C4-2B (cell line): ENCODE data around the gene HDAC4.
A peak's percentile ranks its signal among the peaks of the same experiment; 100 is the strongest.

ENCODE experiments used
- H3K27ac ChIP-seq: fragments of 450-650 bp; 2 replicates; pipeline ENCODE4 v1.5.1; 2017
- CTCF ChIP-seq: fragments of 450-650 bp; conservative IDR thresholded peaks from 2 replicates; pipeline ENCODE4 v1.5.1; 2017; ENCODE audit warnings: mild to moderate bottlenecking
- ZFX ChIP-seq: fragments of 450-650 bp; IDR thresholded peaks from 2 replicates; pipeline ENCODE4 v1.6.1; 2017

Gene HDAC4

GRCh38 chr2:239268549-239268948 is 132.3 kb downstream of the HDAC4 start:
- no peak for TF ChIP-seq CTCF
- no peak for TF ChIP-seq ZFX
- H3K27ac ChIP-seq: peak overlapping the region; percentile 72

GRCh38 chr2:239268082-239268481 is 132.7 kb downstream of the HDAC4 start:
- TF ChIP-seq CTCF (no peak), ZFX (0 out of 2 replicates have a peak, but pooled peaks have one; percentile 22)
- peak overlapping the region; percentile 72 for H3K27ac ChIP-seq

- peak overlapping the region; percentile 72 for H3K27ac ChIP-seq
- TF ChIP-seq ZFX (no peak), CTCF (no peak)
These were observed 133.4 kb downstream of the HDAC4 start for GRCh38 chr2:239267288-239267951.

GRCh38 chr2:239266779-239267287 is 134.0 kb downstream of the HDAC4 start:
- H3K27ac ChIP-seq: peak overlapping the region; percentile 72
- no peak for TF ChIP-seq ZFX
- no peak for TF ChIP-seq CTCF

- TF ChIP-seq ZFX (no peak), CTCF (no peak)
- peak overlapping the region; percentile 72; the same call in 1 of the 2 replicates for H3K27ac ChIP-seq
These were observed 134.4 kb downstream of the HDAC4 start for GRCh38 chr2:239266434-239266766.

- TF ChIP-seq ZFX: no peak
- no peak for TF ChIP-seq CTCF
- H3K27ac ChIP-seq: peak overlapping the region; percentile 72
These were observed 135.0 kb downstream of the HDAC4 start for GRCh38 chr2:239265681-239266433.

- peak overlapping the region; percentile 72 for H3K27ac ChIP-seq
- TF ChIP-seq CTCF (no peak), ZFX (no peak)
These were observed 135.8 kb downstream of the HDAC4 start for GRCh38 chr2:239264838-239265651.
